HTR-8/SVneo (cell line): Measurements from ENCODE around the gene BCAS1.
A peak's percentile ranks its signal among the peaks of the same experiment; 100 is the strongest.
"Not testable (repeated sequence)": the region's sequence is repeated elsewhere in the genome, so short reads cannot be mapped to it uniquely, and the experiment has no call there.

ENCODE experiments used
- DNase-seq: peaks from one replicate; pipeline ENCODE4 v3.0.0; 2011; ENCODE audit warnings: low spot score, mixed read lengths; ENCODE audit not compliant: insufficient read length
- FAIRE-seq: peaks from 2 replicates; lab custom pipeline; 2011; peaks lifted over from hg19 to GRCh38; lab: Jason Lieb, UNC

BCAS1 gene

GRCh38 chr20:53935344-53936084 lies 134.9 kb downstream of the BCAS1 start:
- FAIRE-seq: peak; percentile 4
- DNase-seq: no peak

GRCh38 chr20:53934421-53935343 lies 135.7 kb downstream of the BCAS1 start:
- no peak for FAIRE-seq
- DNase-seq: peak; percentile 86

- DNase-seq: no peak
- FAIRE-seq: no peak
Measured at GRCh38 chr20:53933232-53933846, 137.1 kb downstream of the BCAS1 start.

GRCh38 chr20:53932655-53933192 lies 137.7 kb downstream of the BCAS1 start:
- not testable (repeated sequence) for DNase-seq, FAIRE-seq

- DNase-seq: no peak
- no peak for FAIRE-seq
Measured at GRCh38 chr20:53931597-53931996, 138.8 kb downstream of the BCAS1 start.

- DNase-seq: no peak
- FAIRE-seq: peak; percentile 66
Measured at GRCh38 chr20:53930651-53931504, 139.5 kb downstream of the BCAS1 start.

GRCh38 chr20:53929974-53930650 lies 140.3 kb downstream of the BCAS1 start:
- FAIRE-seq (peak; percentile 52), DNase-seq (no peak)

GRCh38 chr20:53929399-53929798 lies 141.0 kb downstream of the BCAS1 start:
- DNase-seq (no peak), FAIRE-seq (peak; percentile 31)

- FAIRE-seq: no peak
- no peak for DNase-seq
Measured at GRCh38 chr20:53927990-53928389, 142.4 kb downstream of the BCAS1 start.

GRCh38 chr20:53926428-53927028 lies 143.9 kb downstream of the BCAS1 start:
- DNase-seq (peak; percentile 97), FAIRE-seq (peak; percentile 99)

GRCh38 chr20:53925651-53926401 lies 144.6 kb downstream of the BCAS1 start:
- DNase-seq: no peak
- peak; percentile 71 for FAIRE-seq

- no peak for DNase-seq
- FAIRE-seq: peak; percentile 60
Measured at GRCh38 chr20:53923566-53924369, 146.6 kb downstream of the BCAS1 start.

- no peak for FAIRE-seq
- DNase-seq: no peak
Measured at GRCh38 chr20:53922901-53923314, 147.5 kb downstream of the BCAS1 start.

GRCh38 chr20:53921443-53921973 lies 148.9 kb downstream of the BCAS1 start:
- no peak for DNase-seq
- no peak for FAIRE-seq

GRCh38 chr20:53920647-53921245 lies 149.6 kb downstream of the BCAS1 start:
- FAIRE-seq (peak; percentile 36), DNase-seq (no peak)

GRCh38 chr20:53919886-53920285 lies 150.5 kb downstream of the BCAS1 start:
- peak; percentile 20 for FAIRE-seq
- no peak for DNase-seq
